ENCODE measurements around the gene SLC22A12.

DNA sequence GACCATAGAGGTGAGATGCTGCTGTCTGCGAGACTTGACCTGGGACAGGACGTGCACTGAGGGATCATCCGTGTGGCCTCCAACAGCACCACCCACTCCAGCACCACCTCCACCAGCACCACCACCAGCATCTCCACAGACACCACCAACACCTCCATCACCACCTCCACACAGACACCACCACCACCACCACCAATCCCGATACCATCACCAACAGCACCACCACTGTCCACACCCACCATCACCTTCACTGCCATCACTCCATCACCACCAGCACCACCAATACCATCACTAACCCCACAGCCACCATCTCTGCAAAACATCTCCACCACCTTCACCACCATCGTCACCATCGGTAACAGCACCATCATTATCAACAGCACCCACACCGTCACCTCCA lies 26.6 kb upstream of the SLC22A12 start:
- TF ChIP-seq, protein P1, sequence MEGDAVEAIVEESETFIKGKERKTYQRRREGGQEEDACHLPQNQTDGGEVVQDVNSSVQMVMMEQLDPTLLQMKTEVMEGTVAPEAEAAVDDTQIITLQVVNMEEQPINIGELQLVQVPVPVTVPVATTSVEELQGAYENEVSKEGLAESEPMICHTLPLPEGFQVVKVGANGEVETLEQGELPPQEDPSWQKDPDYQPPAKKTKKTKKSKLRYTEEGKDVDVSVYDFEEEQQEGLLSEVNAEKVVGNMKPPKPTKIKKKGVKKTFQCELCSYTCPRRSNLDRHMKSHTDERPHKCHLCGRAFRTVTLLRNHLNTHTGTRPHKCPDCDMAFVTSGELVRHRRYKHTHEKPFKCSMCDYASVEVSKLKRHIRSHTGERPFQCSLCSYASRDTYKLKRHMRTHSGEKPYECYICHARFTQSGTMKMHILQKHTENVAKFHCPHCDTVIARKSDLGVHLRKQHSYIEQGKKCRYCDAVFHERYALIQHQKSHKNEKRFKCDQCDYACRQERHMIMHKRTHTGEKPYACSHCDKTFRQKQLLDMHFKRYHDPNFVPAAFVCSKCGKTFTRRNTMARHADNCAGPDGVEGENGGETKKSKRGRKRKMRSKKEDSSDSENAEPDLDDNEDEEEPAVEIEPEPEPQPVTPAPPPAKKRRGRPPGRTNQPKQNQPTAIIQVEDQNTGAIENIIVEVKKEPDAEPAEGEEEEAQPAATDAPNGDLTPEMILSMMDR (IDR thresholded peaks at IDR 0.05), result no peak
- TF ChIP-seq POLR2A (IDR thresholded peaks at IDR 0.05), result no peak
